ENCODE data around the gene OLIG2.

Gene OLIG2

GRCh38 chr21:33064623-33065390 lies 39.1 kb downstream of the OLIG2 start:
- no peak for DNase-seq (ENCODE audit: low read depth)

- DNase-seq (ENCODE audit: low read depth) = no peak
These were observed 41.3 kb downstream of the OLIG2 start for GRCh38 chr21:33067043-33067442.

- DNase-seq (ENCODE audit: low read depth) = no peak
These were observed 41.7 kb downstream of the OLIG2 start for GRCh38 chr21:33067457-33067856.

- no peak for DNase-seq (ENCODE audit: low read depth)
These were observed 43.5 kb downstream of the OLIG2 start for GRCh38 chr21:33069243-33069642.

GRCh38 chr21:33069645-33069993 lies 43.9 kb downstream of the OLIG2 start:
- no peak for DNase-seq (ENCODE audit: low read depth)

- DNase-seq (ENCODE audit: low read depth) = peak; percentile 16
These were observed 44.4 kb downstream of the OLIG2 start, which contains the start of gene OLIG1 for GRCh38 chr21:33069994-33070743. OLIG1 (plus strand) TSS chr21:33070141; CDS start chr21:33070247, 106 bp downstream.

GRCh38 chr21:33070744-33070997 lies 44.9 kb downstream of the OLIG2 start:
- DNase-seq (ENCODE audit: low read depth) = no peak

GRCh38 chr21:33070998-33071769 lies 45.4 kb downstream of the OLIG2 start:
- DNase-seq (ENCODE audit: low read depth) = no peak

- no peak for DNase-seq (ENCODE audit: low read depth)
These were observed 46.1 kb downstream of the OLIG2 start for GRCh38 chr21:33071770-33072306.

- DNase-seq (ENCODE audit: low read depth) = no peak
These were observed 47.9 kb downstream of the OLIG2 start for GRCh38 chr21:33073636-33074035.

- DNase-seq (ENCODE audit: low read depth) = no peak
These were observed 49.4 kb downstream of the OLIG2 start for GRCh38 chr21:33075128-33075527.

GRCh38 chr21:33075596-33076195 lies 50.0 kb downstream of the OLIG2 start:
- DNase-seq (ENCODE audit: low read depth) = no peak

- DNase-seq (ENCODE audit: low read depth) = no peak
These were observed 51.0 kb downstream of the OLIG2 start for GRCh38 chr21:33076600-33077329.
